Vagina (tissue), 2 donors: ENCODE measurements around the gene CFAP74.

ENCODE experiments used
- POLR2A ChIP-seq, 2 donors: fragments of 450-650 bp; IDR thresholded peaks; one replicate each; pipeline ENCODE4 v1.6.1; 2017; ENCODE audit warnings: antibody characterized with exemption in 2 of 2, mild to moderate bottlenecking in 2 of 2, moderate library complexity in 2 of 2
- POLR2AphosphoS5 ChIP-seq, 2 donors: sonication (generic); formaldehyde crosslinking; IDR thresholded peaks; one replicate each; pipeline ENCODE4 v1.9.0; 2017; ENCODE audit warnings: antibody characterized with exemption in 2 of 2, mild to moderate bottlenecking in 2 of 2, low read depth in 1 of 2; ENCODE audit not compliant: insufficient read depth in 1 of 2
- TF ChIP-seq, protein P1 (sequence below), 3 experiments: fragments of 450-650 bp in 2 of 3; fragments of 200-600 bp in 1 of 3; sonication (generic) in 1 of 3; IDR thresholded peaks; one replicate each; pipeline ENCODE4 v1.5.1; 2017 to 2019; ENCODE audit warnings: antibody characterized with exemption in 3 of 3, mild to moderate bottlenecking in 2 of 3, moderate library complexity in 2 of 3

DNA sequence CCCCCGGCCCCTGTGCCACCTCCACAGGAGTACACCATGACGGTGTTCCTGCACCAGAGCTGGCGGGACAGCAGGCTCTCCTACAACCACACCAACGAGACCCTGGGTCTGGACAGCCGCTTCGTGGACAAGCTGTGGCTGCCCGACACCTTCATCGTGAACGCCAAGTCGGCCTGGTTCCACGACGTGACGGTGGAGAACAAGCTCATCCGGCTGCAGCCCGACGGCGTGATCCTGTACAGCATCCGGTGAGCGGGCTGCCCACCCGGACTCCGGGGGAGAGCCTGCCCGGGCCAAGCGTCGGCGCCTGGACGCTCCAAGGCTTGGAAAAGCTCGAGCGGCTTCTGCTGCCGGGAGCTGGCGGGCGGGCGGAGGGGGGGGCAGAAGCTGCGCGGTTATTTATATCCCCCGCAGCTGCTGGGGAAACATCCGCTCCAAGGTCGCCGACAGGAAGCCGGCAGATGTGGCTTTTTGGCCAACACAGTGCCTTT lies 21.9 kb upstream of the CFAP74 start:
- TF ChIP-seq, protein P1, sequence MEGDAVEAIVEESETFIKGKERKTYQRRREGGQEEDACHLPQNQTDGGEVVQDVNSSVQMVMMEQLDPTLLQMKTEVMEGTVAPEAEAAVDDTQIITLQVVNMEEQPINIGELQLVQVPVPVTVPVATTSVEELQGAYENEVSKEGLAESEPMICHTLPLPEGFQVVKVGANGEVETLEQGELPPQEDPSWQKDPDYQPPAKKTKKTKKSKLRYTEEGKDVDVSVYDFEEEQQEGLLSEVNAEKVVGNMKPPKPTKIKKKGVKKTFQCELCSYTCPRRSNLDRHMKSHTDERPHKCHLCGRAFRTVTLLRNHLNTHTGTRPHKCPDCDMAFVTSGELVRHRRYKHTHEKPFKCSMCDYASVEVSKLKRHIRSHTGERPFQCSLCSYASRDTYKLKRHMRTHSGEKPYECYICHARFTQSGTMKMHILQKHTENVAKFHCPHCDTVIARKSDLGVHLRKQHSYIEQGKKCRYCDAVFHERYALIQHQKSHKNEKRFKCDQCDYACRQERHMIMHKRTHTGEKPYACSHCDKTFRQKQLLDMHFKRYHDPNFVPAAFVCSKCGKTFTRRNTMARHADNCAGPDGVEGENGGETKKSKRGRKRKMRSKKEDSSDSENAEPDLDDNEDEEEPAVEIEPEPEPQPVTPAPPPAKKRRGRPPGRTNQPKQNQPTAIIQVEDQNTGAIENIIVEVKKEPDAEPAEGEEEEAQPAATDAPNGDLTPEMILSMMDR (IDR thresholded peaks at IDR 0.05) = no peak
- TF ChIP-seq POLR2AphosphoS5 (IDR thresholded peaks at IDR 0.05; ENCODE audit: insufficient read depth in 1 of 2, low read depth in 1 of 2) (no peak), POLR2A (IDR thresholded peaks at IDR 0.05) (no peak)
